GM19023 (cell line): ENCODE measurements around the gene EIPR1.
A peak's percentile ranks its signal among the peaks of the same experiment; 100 is the strongest.

ENCODE experiments used
- ATAC-seq: cut with Tn5 transposase; IDR thresholded peaks from one replicate; pipeline ENCODE4 v1.9.1; 2021; ENCODE audit warnings: mild to moderate bottlenecking, moderate library complexity; ENCODE audit not compliant: unreplicated experiment

The EIPR1 gene

GRCh38 chr2:3223080-3223923 lies 154.3 kb downstream of the EIPR1 start:
- peak; percentile 93 for ATAC-seq

- ATAC-seq: peak; percentile 54
These were observed 155.0 kb downstream of the EIPR1 start for GRCh38 chr2:3222636-3223035.

GRCh38 chr2:3219536-3219935 lies 158.1 kb downstream of the EIPR1 start:
- no peak for ATAC-seq

GRCh38 chr2:3217646-3218045 lies 160.0 kb downstream of the EIPR1 start:
- ATAC-seq: no peak

- no peak for ATAC-seq
These were observed 160.7 kb downstream of the EIPR1 start for GRCh38 chr2:3216841-3217495.

- ATAC-seq: no peak
These were observed 162.7 kb downstream of the EIPR1 start for GRCh38 chr2:3214806-3215404.

- ATAC-seq: no peak
These were observed 163.6 kb downstream of the EIPR1 start for GRCh38 chr2:3214065-3214464.

- ATAC-seq: no peak
These were observed 164.6 kb downstream of the EIPR1 start for GRCh38 chr2:3212984-3213383.

- ATAC-seq: no peak
These were observed 165.6 kb downstream of the EIPR1 start for GRCh38 chr2:3212061-3212362.

- no peak for ATAC-seq
These were observed 166.2 kb downstream of the EIPR1 start for GRCh38 chr2:3211256-3212060.

GRCh38 chr2:3210257-3210656 lies 167.4 kb downstream of the EIPR1 start:
- ATAC-seq: no peak

- no peak for ATAC-seq
These were observed 168.4 kb downstream of the EIPR1 start for GRCh38 chr2:3209258-3209657.

GRCh38 chr2:3208591-3208990 lies 169.0 kb downstream of the EIPR1 start:
- ATAC-seq: no peak

- no peak for ATAC-seq
These were observed 169.4 kb downstream of the EIPR1 start for GRCh38 chr2:3208179-3208578.

GRCh38 chr2:3207091-3207491 lies 170.5 kb downstream of the EIPR1 start:
- no peak for ATAC-seq

GRCh38 chr2:3205845-3206244 lies 171.8 kb downstream of the EIPR1 start:
- no peak for ATAC-seq

- ATAC-seq: no peak
These were observed 173.4 kb downstream of the EIPR1 start for GRCh38 chr2:3204031-3204821.

GRCh38 chr2:3203497-3204019 lies 174.1 kb downstream of the EIPR1 start:
- ATAC-seq: no peak

- ATAC-seq: no peak
These were observed 174.7 kb downstream of the EIPR1 start for GRCh38 chr2:3202926-3203325.

GRCh38 chr2:3201281-3201680 lies 176.3 kb downstream of the EIPR1 start:
- no peak for ATAC-seq
